ENCODE data around the gene TRIM39. TPM values are rescaled to one million over a fixed set of nuclear protein-coding genes. Genes with fewer than 3 reads are reported as not detected.
"Not testable (repeated sequence)": the region's sequence is repeated elsewhere in the genome, so short reads cannot be mapped to it uniquely, and the experiment has no call there.

TRIM39 gene
- 10.1 TPM for total RNA-seq (2013)
- polyA plus RNA-seq = 10 to 100 TPM in 1 of 3 donors, 1 to 10 TPM in 2; 3.5 to 16.3 (median 3.6) TPM
- 8.0 and 9.0 TPM in 2 replicates for polyA minus RNA-seq
- total RNA-seq = 9.0 to 19.3 (median 17.3) reads per million in 11 experiments

GRCh38 chr6:30326526-30327231, at the start of gene TRIM39:
Gene TRIM39 (plus strand): TSS chr6:30326927. CDS start chr6:30329318, 2,391 bp downstream.
- Mint-ChIP-seq H3K27me3 (ENCODE audit: low read depth in 3 of 3) (no peaks in the 10 kb centered on the region), H3K36me3 (peaks cover 30 to 36% of the 10 kb centered on the region in 2 donors), H3K4me3 (peak within 1 kb of the TSS; percentile 94 to 98), H3K27ac (peak within 1 kb of the TSS; percentile 96 to 99 (median 99)), H3K9me3 (no peaks in the 10 kb centered on the region), H3K4me1 (peaks cover 49% of the 10 kb centered on the region)
- peak within 1 kb of the TSS; percentile 88 for H2AFZ ChIP-seq (ENCODE audit: insufficient read depth, low read depth, low read length, poor library complexity, severe bottlenecking)
- peak within 1 kb of the TSS; percentile 78 to 89 (median 82) for H3K4me3 ChIP-seq (replicated peaks in 1 of 3; ENCODE audit: low read depth in 2 of 3, low read length in 3 of 3)
- TF ChIP-seq CTCF (IDR thresholded peaks at IDR 0.05) = no peak
- H3K27me3 ChIP-seq (ENCODE audit: control insufficient read depth in 2 of 2, insufficient read depth in 2 of 2, low read length in 2 of 2) = no peaks in the 10 kb centered on the region
- H3K79me2 ChIP-seq (ENCODE audit: insufficient read depth, low read length) = peaks cover 44% of the 10 kb centered on the region
- peak; percentile 76 to 81 (median 77) for DNase-seq
- peak within 1 kb of the TSS; percentile 86 to 94 for H3K27ac ChIP-seq (ENCODE audit: low read depth in 1 of 2, low read length in 2 of 2)
- peaks cover 16 to 26% of the 10 kb centered on the region in 2 donors for H3K36me3 ChIP-seq (replicated peaks in 1 of 2; ENCODE audit: control insufficient read depth in 1 of 2, insufficient read depth in 2 of 2, low read length in 2 of 2)
- peaks cover 22 to 29% of the 10 kb centered on the region in 2 donors for H3K4me1 ChIP-seq (ENCODE audit: control insufficient read depth in 1 of 2, insufficient read depth in 2 of 2, low read length in 2 of 2)
- under 1% methylated on average over 76 of the region's 90 CpGs for WGBS (ENCODE audit: insufficient coverage)
- intact Hi-C loops (cut with micrococcal nuclease) = loop anchor here (5.0 to 10.0 kb wide), 3 partner anchors 69 to 262 kb away; partner anchors contain the start of genes TRIM26 (in 2 of the 2), POLR1H (in 1 of the 2) and PPP1R11 (in 1 of the 2)
- peak within 1 kb of the TSS; percentile 93 for H3K9ac ChIP-seq (ENCODE audit: insufficient read depth, low read length, poor library complexity, severe bottlenecking)
- peak within 1 kb of the TSS; percentile 77 for H3K4me2 ChIP-seq (replicated peaks; ENCODE audit: extremely low read depth, low read length, poor library complexity, severe bottlenecking)
- peaks cover 30% of the 10 kb centered on the region for H4K20me1 ChIP-seq (ENCODE audit: insufficient read depth, low read length)
- H3K9me3 ChIP-seq (replicated peaks in 1 of 2; ENCODE audit: control insufficient read depth in 1 of 2, insufficient read depth in 1 of 2, low read length in 2 of 2) = no peaks in the 10 kb centered on the region

DNA sequence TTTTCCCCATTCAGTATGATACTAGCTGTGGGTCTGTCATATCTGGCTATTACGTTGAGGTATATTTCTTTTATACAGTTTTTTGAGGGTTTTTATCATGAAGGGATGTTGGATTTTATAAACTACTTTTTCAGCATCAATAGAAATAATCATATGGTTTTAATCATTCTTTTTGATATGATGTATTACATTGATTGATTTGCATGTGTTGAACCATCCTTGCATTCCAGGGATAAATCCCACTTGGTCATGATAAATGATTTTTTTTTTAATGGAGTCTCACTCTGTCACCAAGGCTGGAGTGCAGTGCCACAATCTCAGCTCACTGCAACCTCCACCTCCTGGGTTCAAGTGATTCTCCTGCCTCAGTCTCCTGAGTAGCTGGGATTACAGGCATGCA, 45.7 kb upstream of the TRIM39 start:
- H3K4me2 ChIP-seq (replicated peaks; ENCODE audit: extremely low read depth, low read length, poor library complexity, severe bottlenecking); intact Hi-C loops (cut with micrococcal nuclease); H3K27me3 Mint-ChIP-seq (ENCODE audit: low read depth in 3 of 3); H3K27ac Mint-ChIP-seq; H3K4me3 ChIP-seq (replicated peaks in 1 of 3; ENCODE audit: low read depth in 2 of 3, low read length in 3 of 3); H3K27me3 ChIP-seq (ENCODE audit: control insufficient read depth in 2 of 2, insufficient read depth in 2 of 2, low read length in 2 of 2); DNase-seq; H2AFZ ChIP-seq (ENCODE audit: insufficient read depth, low read depth, low read length, poor library complexity, severe bottlenecking); H3K4me3 Mint-ChIP-seq; H3K4me1 Mint-ChIP-seq; H4K20me1 ChIP-seq (ENCODE audit: insufficient read depth, low read length); H3K4me1 ChIP-seq (ENCODE audit: control insufficient read depth in 1 of 2, insufficient read depth in 2 of 2, low read length in 2 of 2); H3K27ac ChIP-seq (ENCODE audit: low read depth in 1 of 2, low read length in 2 of 2); H3K36me3 ChIP-seq (replicated peaks in 1 of 2; ENCODE audit: control insufficient read depth in 1 of 2, insufficient read depth in 2 of 2, low read length in 2 of 2); H3K79me2 ChIP-seq (ENCODE audit: insufficient read depth, low read length); H3K9ac ChIP-seq (ENCODE audit: insufficient read depth, low read length, poor library complexity, severe bottlenecking); H3K36me3 Mint-ChIP-seq: not testable (repeated sequence)
- WGBS (ENCODE audit: insufficient coverage) = no CpG with 5 or more reads among the region's 1 CpG
- H3K9me3 Mint-ChIP-seq = peaks cover 53 to 92% (median 87%) of the 10 kb centered on the region in 7 donors
- peaks cover 50 to 86% of the 10 kb centered on the region in 2 donors for H3K9me3 ChIP-seq (replicated peaks in 1 of 2; ENCODE audit: control insufficient read depth in 1 of 2, insufficient read depth in 1 of 2, low read length in 2 of 2)
